ENCODE results near the gene SHLD1. TPM values are rescaled to one million over a fixed set of nuclear protein-coding genes. Genes with fewer than 3 reads are reported as not detected.
"Not testable (repeated sequence)": the region's sequence is repeated elsewhere in the genome, so short reads cannot be mapped to it uniquely, and the experiment has no call there.

Gene SHLD1
- total RNA-seq, 1 donor from 2014 or later = 12.5 TPM

- not testable (repeated sequence) for H3K36me3 ChIP-seq (ENCODE audit: control insufficient read depth in 3 of 3, insufficient read depth in 3 of 3, low read length in 3 of 3); H3K4me3 ChIP-seq (ENCODE audit: low read length in 3 of 3); H3K9me3 ChIP-seq (ENCODE audit: control insufficient read depth in 3 of 3, low read length in 3 of 3); H3K27ac ChIP-seq (ENCODE audit: low read depth, low read length); H3K27me3 ChIP-seq (ENCODE audit: control insufficient read depth in 3 of 3, insufficient read depth in 3 of 3, low read length in 3 of 3); H3K9ac ChIP-seq (ENCODE audit: low read depth in 1 of 3, low read length in 3 of 3); H3K4me1 ChIP-seq (ENCODE audit: control insufficient read depth in 3 of 3, insufficient read depth in 3 of 3, low read length in 3 of 3)
These were observed 669 bp upstream of the SHLD1 start for GRCh38 chr20:5749512-5749951.

DNA sequence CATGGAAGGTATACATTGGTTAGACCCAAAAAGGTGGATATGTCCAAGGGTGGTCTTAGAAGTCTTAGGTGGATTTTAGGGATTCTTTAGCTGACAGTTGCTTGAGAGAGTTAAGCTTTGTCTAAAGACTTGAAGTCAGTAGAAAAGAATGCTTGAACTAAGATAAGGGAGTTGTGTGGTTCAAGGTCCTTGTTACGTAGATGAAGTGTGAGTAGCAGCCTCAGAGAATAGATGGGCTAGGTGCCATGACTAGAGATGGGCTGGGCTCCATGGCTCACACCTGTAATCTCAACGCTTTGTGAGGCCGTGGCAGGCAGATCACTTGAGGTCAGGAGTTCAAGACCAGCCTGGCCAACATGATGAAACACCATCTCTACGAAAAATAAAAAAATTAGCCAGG, 1.7 kb downstream of the SHLD1 start:
- H3K9me3 ChIP-seq (ENCODE audit: control insufficient read depth in 3 of 3, low read length in 3 of 3) = no peaks in the 10 kb centered on the region
- no peaks in the 10 kb centered on the region for H3K27me3 ChIP-seq (ENCODE audit: control insufficient read depth in 3 of 3, insufficient read depth in 3 of 3, low read length in 3 of 3)
- no peaks in the 10 kb centered on the region for H3K36me3 ChIP-seq (ENCODE audit: control insufficient read depth in 3 of 3, insufficient read depth in 3 of 3, low read length in 3 of 3)
- no peak overlapping the region for H3K9ac ChIP-seq (ENCODE audit: low read depth in 1 of 3, low read length in 3 of 3)
- H3K4me3 ChIP-seq (ENCODE audit: low read length in 3 of 3) = no peak overlapping the region
- H3K4me1 ChIP-seq (ENCODE audit: control insufficient read depth in 3 of 3, insufficient read depth in 3 of 3, low read length in 3 of 3) = peaks cover 0 to 5% (median 0%) of the 10 kb centered on the region in 3 donors
- H3K27ac ChIP-seq (ENCODE audit: low read depth, low read length) = no peak overlapping the region

GRCh38 chr20:5753814-5754213, 3.6 kb downstream of the SHLD1 start:
- no peaks in the 10 kb centered on the region for H3K9me3 ChIP-seq (ENCODE audit: control insufficient read depth in 3 of 3, low read length in 3 of 3)
- peaks cover 0 to 4% (median 0%) of the 10 kb centered on the region in 3 donors for H3K36me3 ChIP-seq (ENCODE audit: control insufficient read depth in 3 of 3, insufficient read depth in 3 of 3, low read length in 3 of 3)
- peaks cover 0 to 5% (median 0%) of the 10 kb centered on the region in 3 donors for H3K4me1 ChIP-seq (ENCODE audit: control insufficient read depth in 3 of 3, insufficient read depth in 3 of 3, low read length in 3 of 3)
- no peak overlapping the region for H3K9ac ChIP-seq (ENCODE audit: low read depth in 1 of 3, low read length in 3 of 3)
- no peak overlapping the region for H3K4me3 ChIP-seq (ENCODE audit: low read length in 3 of 3)
- H3K27me3 ChIP-seq (ENCODE audit: control insufficient read depth in 3 of 3, insufficient read depth in 3 of 3, low read length in 3 of 3) = no peaks in the 10 kb centered on the region
- no peak overlapping the region for H3K27ac ChIP-seq (ENCODE audit: low read depth, low read length)

- H3K4me3 ChIP-seq (ENCODE audit: low read length in 3 of 3) = no peak overlapping the region
- H3K27ac ChIP-seq (ENCODE audit: low read depth, low read length) = no peak overlapping the region
- no peaks in the 10 kb centered on the region for H3K9me3 ChIP-seq (ENCODE audit: control insufficient read depth in 3 of 3, low read length in 3 of 3)
- H3K9ac ChIP-seq (ENCODE audit: low read depth in 1 of 3, low read length in 3 of 3) = no peak overlapping the region
- H3K36me3 ChIP-seq (ENCODE audit: control insufficient read depth in 3 of 3, insufficient read depth in 3 of 3, low read length in 3 of 3) = peaks cover 2 to 11% (median 5%) of the 10 kb centered on the region in 3 donors
- H3K27me3 ChIP-seq (ENCODE audit: control insufficient read depth in 3 of 3, insufficient read depth in 3 of 3, low read length in 3 of 3) = no peaks in the 10 kb centered on the region
- no peaks in the 10 kb centered on the region for H3K4me1 ChIP-seq (ENCODE audit: control insufficient read depth in 3 of 3, insufficient read depth in 3 of 3, low read length in 3 of 3)
These were observed 7.7 kb downstream of the SHLD1 start for GRCh38 chr20:5757949-5758348.

DNA sequence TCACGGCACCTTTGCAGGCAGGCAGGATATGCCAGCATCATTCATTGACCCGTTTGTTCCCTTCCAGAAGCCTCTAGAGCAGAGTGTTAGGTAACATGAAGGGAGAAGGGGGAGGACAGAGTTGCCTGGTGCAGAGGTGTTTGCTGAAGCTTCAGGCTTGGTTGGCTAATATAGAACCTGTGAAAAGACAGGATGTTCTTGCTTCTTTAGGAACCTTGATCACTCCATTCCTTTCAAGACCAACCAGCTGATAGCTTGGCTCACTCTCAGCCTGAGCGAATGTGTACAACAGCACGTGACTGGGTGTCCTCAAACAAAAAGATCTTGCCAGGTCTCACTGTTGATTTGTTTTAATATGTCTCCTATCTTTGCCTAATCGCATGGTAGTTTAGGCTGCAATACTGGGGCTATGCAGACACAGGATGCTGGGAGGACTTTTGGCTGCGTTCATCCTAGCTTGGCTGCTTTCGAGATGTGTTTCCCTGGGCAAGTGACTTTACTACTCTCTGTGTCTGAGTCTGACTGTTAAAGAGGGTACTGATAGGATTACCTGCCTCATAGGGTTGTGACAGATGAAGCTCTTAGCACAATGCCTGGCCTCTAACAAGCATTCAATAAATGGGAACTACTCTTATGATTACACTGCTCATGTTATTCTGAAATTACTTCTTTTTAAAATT, 16.0 kb downstream of the SHLD1 start:
- H3K9ac ChIP-seq (ENCODE audit: low read depth in 1 of 3, low read length in 3 of 3) = no peak overlapping the region
- no peaks in the 10 kb centered on the region for H3K9me3 ChIP-seq (ENCODE audit: control insufficient read depth in 3 of 3, low read length in 3 of 3)
- no peaks in the 10 kb centered on the region for H3K27me3 ChIP-seq (ENCODE audit: control insufficient read depth in 3 of 3, insufficient read depth in 3 of 3, low read length in 3 of 3)
- no peak overlapping the region for H3K27ac ChIP-seq (ENCODE audit: low read depth, low read length)
- no peaks in the 10 kb centered on the region for H3K36me3 ChIP-seq (ENCODE audit: control insufficient read depth in 3 of 3, insufficient read depth in 3 of 3, low read length in 3 of 3)
- H3K4me3 ChIP-seq (ENCODE audit: low read length in 3 of 3) = no peak overlapping the region
- peaks cover 5 to 13% (median 7%) of the 10 kb centered on the region in 3 donors for H3K4me1 ChIP-seq (ENCODE audit: control insufficient read depth in 3 of 3, insufficient read depth in 3 of 3, low read length in 3 of 3)

GRCh38 chr20:5767493-5768098, 17.4 kb downstream of the SHLD1 start:
- no peaks in the 10 kb centered on the region for H3K36me3 ChIP-seq (ENCODE audit: control insufficient read depth in 3 of 3, insufficient read depth in 3 of 3, low read length in 3 of 3)
- H3K27ac ChIP-seq (ENCODE audit: low read depth, low read length) = no peak overlapping the region
- H3K27me3 ChIP-seq (ENCODE audit: control insufficient read depth in 3 of 3, insufficient read depth in 3 of 3, low read length in 3 of 3) = no peaks in the 10 kb centered on the region
- no peak overlapping the region for H3K9ac ChIP-seq (ENCODE audit: low read depth in 1 of 3, low read length in 3 of 3)
- no peaks in the 10 kb centered on the region for H3K9me3 ChIP-seq (ENCODE audit: control insufficient read depth in 3 of 3, low read length in 3 of 3)
- peaks cover 5 to 13% (median 7%) of the 10 kb centered on the region in 3 donors for H3K4me1 ChIP-seq (ENCODE audit: control insufficient read depth in 3 of 3, insufficient read depth in 3 of 3, low read length in 3 of 3)
- H3K4me3 ChIP-seq (ENCODE audit: low read length in 3 of 3) = no peak overlapping the region

DNA sequence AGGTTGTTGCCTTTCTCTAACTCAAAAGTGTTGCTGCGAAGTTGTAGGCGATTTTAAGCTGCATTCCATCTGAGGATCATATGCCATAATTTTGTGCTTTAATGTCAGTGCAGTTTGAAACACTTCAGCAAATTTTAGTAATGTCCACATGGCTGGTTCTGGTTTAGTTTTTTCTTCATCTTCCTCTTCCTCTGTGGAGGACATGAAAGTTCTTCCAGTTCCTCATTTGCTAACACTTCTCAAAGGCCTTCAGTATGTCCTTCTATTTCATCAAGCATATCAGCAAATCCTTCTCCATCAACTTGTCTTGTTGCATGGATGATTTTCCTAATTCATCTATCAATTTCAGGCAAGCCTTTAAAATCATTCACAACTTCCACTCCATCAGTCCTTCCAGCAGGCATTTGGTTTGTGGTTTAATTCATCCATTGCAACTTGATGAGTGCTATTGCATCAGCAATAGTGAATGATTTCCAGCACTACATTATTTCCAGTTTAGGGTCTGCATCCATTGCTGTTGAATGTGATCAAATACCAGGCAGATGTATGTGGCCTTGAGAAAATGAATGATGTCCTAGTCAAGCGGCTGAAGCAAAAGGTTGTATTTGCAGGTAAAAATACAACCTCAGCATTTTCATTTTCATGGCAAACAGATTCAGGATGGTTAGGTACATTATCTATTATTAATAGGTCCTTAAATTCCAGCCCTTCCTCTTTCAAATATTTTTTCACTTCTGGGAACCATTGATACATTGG, 20.2 kb downstream of the SHLD1 start:
- Histone ChIP-seq H3K27me3 (ENCODE audit: control insufficient read depth in 3 of 3, insufficient read depth in 3 of 3, low read length in 3 of 3) (no peaks in the 10 kb centered on the region), H3K36me3 (ENCODE audit: control insufficient read depth in 3 of 3, insufficient read depth in 3 of 3, low read length in 3 of 3) (peaks cover 4 to 12% (median 4%) of the 10 kb centered on the region in 3 donors), H3K27ac (ENCODE audit: low read depth, low read length) (no peak overlapping the region), H3K4me1 (ENCODE audit: control insufficient read depth in 3 of 3, insufficient read depth in 3 of 3, low read length in 3 of 3) (peaks cover 5 to 16% (median 7%) of the 10 kb centered on the region in 3 donors), H3K9me3 (ENCODE audit: control insufficient read depth in 3 of 3, low read length in 3 of 3) (no peaks in the 10 kb centered on the region), H3K4me3 (ENCODE audit: low read length in 3 of 3) (no peak overlapping the region), H3K9ac (ENCODE audit: low read depth in 1 of 3, low read length in 3 of 3) (no peak overlapping the region)

GRCh38 chr20:5770987-5771318, 20.8 kb downstream of the SHLD1 start:
- no peak overlapping the region for H3K4me3 ChIP-seq (ENCODE audit: low read length in 3 of 3)
- H3K27me3 ChIP-seq (ENCODE audit: control insufficient read depth in 3 of 3, insufficient read depth in 3 of 3, low read length in 3 of 3) = no peaks in the 10 kb centered on the region
- peaks cover 3 to 13% (median 5%) of the 10 kb centered on the region in 3 donors for H3K4me1 ChIP-seq (ENCODE audit: control insufficient read depth in 3 of 3, insufficient read depth in 3 of 3, low read length in 3 of 3)
- no peak overlapping the region for H3K27ac ChIP-seq (ENCODE audit: low read depth, low read length)
- peaks cover 4 to 15% (median 6%) of the 10 kb centered on the region in 3 donors for H3K36me3 ChIP-seq (ENCODE audit: control insufficient read depth in 3 of 3, insufficient read depth in 3 of 3, low read length in 3 of 3)
- no peak overlapping the region for H3K9ac ChIP-seq (ENCODE audit: low read depth in 1 of 3, low read length in 3 of 3)
- no peaks in the 10 kb centered on the region for H3K9me3 ChIP-seq (ENCODE audit: control insufficient read depth in 3 of 3, low read length in 3 of 3)

DNA sequence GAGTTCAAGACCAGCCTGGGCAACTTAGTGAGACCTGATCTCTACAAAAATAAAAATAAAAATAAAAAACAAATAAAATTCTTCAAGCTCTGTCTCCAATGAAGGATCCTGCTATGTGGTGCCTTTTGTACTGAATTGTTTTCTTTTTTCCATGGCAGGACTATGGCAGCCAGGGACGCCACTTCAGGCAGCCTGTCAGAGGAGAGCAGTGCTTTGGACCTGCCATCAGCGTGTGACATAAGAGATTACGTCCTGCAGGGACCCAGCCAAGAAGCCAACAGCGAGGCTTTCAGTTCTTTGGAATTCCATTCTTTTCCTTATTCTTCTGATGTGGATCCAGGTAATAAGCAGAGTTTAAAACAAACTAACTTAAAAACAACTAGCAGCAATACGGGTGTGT, 22.5 kb downstream of the SHLD1 start:
- Histone ChIP-seq H3K4me1 (ENCODE audit: control insufficient read depth in 3 of 3, insufficient read depth in 3 of 3, low read length in 3 of 3) (peaks cover 0 to 6% (median 0%) of the 10 kb centered on the region in 3 donors), H3K27me3 (ENCODE audit: control insufficient read depth in 3 of 3, insufficient read depth in 3 of 3, low read length in 3 of 3) (no peaks in the 10 kb centered on the region), H3K9ac (ENCODE audit: low read depth in 1 of 3, low read length in 3 of 3) (no peak overlapping the region), H3K27ac (ENCODE audit: low read depth, low read length) (no peak overlapping the region), H3K4me3 (ENCODE audit: low read length in 3 of 3) (no peak overlapping the region), H3K9me3 (ENCODE audit: control insufficient read depth in 3 of 3, low read length in 3 of 3) (no peaks in the 10 kb centered on the region), H3K36me3 (ENCODE audit: control insufficient read depth in 3 of 3, insufficient read depth in 3 of 3, low read length in 3 of 3) (peaks cover 4 to 19% (median 6%) of the 10 kb centered on the region in 3 donors)

DNA sequence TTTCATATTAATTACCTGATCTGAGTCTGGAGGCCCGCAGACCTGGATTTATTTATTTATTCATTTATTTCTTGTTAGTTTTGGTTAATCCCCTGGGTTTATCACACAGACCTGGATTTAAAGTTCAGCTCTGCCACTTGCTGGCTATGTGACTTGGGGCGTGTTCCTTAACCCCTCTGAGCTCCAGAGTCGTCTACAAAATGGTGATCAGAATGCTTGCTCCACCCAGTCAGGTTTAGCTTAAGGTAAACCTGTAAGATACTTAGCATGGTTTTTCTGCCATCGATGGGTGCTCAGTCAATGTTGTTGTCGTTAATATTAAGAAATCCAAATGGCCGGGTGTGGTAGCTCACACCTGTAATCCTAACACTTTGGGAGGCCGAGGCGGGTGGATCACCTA, 23.4 kb downstream of the SHLD1 start:
- Histone ChIP-seq H3K4me1 (ENCODE audit: control insufficient read depth in 3 of 3, insufficient read depth in 3 of 3, low read length in 3 of 3) (peaks cover 0 to 3% (median 1%) of the 10 kb centered on the region in 3 donors), H3K9ac (ENCODE audit: low read depth in 1 of 3, low read length in 3 of 3) (no peak overlapping the region), H3K36me3 (ENCODE audit: control insufficient read depth in 3 of 3, insufficient read depth in 3 of 3, low read length in 3 of 3) (peaks cover 4 to 19% (median 6%) of the 10 kb centered on the region in 3 donors), H3K4me3 (ENCODE audit: low read length in 3 of 3) (no peak overlapping the region), H3K27ac (ENCODE audit: low read depth, low read length) (no peak overlapping the region), H3K9me3 (ENCODE audit: control insufficient read depth in 3 of 3, low read length in 3 of 3) (no peaks in the 10 kb centered on the region), H3K27me3 (ENCODE audit: control insufficient read depth in 3 of 3, insufficient read depth in 3 of 3, low read length in 3 of 3) (no peaks in the 10 kb centered on the region)

All from skeletal muscle tissue (tissue), 4 donors.